HUES48 (cell line): ENCODE data around the gene CEMIP.

Experiments used
- H3K27ac ChIP-seq: one replicate; pipeline ENCODE4 v1.7.0; 2013; ENCODE audit warnings: low read depth, low read length, inconsistent platforms
- H3K27me3 ChIP-seq: 2 replicates; pipeline ENCODE4 v1.6.1; 2013; ENCODE audit warnings: mild to moderate bottlenecking, low read length; ENCODE audit not compliant: control insufficient read depth, insufficient read depth
- H3K36me3 ChIP-seq: 2 replicates; pipeline ENCODE4 v1.6.1; 2013; ENCODE audit warnings: low read length; ENCODE audit not compliant: control insufficient read depth, insufficient read depth
- H3K4me1 ChIP-seq: 2 replicates; pipeline ENCODE4 v1.6.1; 2013; ENCODE audit warnings: mild to moderate bottlenecking, low read length; ENCODE audit not compliant: control insufficient read depth, insufficient read depth
- H3K4me3 ChIP-seq: 2 replicates; pipeline ENCODE4 v1.5.1; 2013; ENCODE audit warnings: mild to moderate bottlenecking, low read depth, low read length
- H3K9ac ChIP-seq: 2 replicates; pipeline ENCODE4 v1.6.1; 2013; ENCODE audit warnings: mild to moderate bottlenecking, low read depth, low read length, moderate library complexity
- H3K9me3 ChIP-seq: 2 replicates; pipeline ENCODE4 v1.6.1; 2013; ENCODE audit warnings: low read length; ENCODE audit not compliant: control insufficient read depth, insufficient read depth

CEMIP gene

DNA sequence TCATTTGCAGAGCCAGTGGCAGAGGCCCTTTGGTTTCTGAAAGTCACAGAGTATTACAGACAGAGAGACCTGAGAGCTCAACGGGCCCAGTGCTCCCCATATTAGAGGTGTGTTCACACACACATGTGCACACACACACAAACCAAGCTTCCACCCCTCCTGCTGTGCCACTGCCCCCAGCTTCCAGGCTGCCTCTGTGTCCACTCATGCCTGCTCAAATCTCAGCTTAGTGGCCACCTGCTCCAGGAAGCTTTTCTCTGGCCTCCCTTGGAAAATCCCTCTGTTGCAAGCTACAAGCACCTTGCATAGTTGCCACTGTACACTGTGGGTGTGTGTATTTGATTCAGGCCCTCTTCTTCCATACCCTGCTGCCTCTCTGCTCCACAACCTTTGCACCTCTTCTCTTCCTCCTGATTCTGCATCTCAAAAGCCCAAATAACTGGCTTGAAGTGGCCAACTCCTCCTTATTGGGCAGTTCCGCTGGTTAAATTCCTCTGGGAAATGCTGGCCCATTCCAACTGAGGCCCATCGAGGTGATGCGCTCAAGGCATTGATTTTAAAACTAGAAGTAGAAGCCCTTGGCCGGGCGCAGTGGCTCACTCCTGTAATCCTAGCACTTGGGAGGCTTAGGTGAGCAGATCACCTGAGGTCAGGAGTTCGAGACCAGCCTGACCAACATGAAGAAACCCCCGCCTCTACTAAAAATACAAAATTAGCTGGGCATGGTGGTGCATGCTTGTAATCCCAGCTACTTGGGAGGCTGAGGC lies 187.4 kb downstream of the CEMIP start:
- Histone ChIP-seq H3K9me3 (no peaks in the 10 kb centered on the region), H3K27ac (peak overlapping the region; percentile 74), H3K36me3 (peaks cover 3% of the 10 kb centered on the region; the same call in 1 of the 2 replicates), H3K27me3 (no peaks in the 10 kb centered on the region), H3K9ac (no peak overlapping the region), H3K4me1 (peaks cover 38% of the 10 kb centered on the region), H3K4me3 (no peak overlapping the region)

DNA sequence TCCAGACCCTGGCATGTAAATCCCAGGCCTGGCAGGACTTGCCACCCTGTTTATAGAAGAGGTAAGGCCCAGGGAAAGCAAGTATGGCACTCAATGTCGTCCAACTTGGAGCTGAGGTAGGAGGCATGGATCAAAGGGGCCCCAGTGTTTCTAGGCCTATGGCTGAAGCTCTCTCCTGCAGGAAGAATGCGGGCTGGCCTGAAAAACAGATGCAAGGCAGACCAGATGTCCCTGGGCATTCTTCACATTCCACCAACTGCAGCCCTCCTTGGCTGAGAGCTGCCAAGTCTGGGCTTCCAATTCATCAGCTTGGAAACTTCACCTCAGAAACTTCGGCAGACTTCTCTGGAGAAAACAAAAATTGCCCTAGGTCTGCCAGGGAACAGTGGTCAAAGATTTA lies 188.3 kb downstream of the CEMIP start:
- Histone ChIP-seq H3K27ac (peak overlapping the region; percentile 74), H3K9ac (no peak overlapping the region), H3K4me3 (no peak overlapping the region)

DNA sequence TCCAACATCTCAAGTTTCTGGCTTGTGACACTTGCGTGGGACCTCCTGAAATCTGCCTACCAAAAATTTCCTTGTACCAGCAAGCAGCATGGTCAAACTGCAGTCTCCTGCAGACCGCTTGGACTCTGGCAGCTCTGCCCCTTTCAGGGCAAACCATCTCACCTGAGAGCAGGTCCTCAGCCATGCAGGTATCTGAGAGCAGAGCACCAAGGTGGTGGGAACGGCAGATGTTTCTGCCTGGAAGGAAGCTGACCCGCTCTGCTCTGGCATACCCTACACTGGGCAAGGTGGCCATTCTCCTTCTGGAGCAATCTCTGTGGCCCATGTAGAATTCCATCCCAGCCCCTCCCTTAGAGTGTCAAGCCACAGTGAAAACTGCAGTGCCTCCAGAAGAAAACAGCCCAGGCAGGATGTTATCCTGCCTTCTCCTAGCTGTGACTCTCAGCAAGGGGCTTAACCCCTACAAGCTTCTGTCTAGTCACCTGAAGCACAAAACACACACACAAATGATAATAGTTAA lies 188.9 kb downstream of the CEMIP start:
- Histone ChIP-seq H3K27me3 (no peaks in the 10 kb centered on the region), H3K36me3 (peaks cover 3% of the 10 kb centered on the region; the same call in 1 of the 2 replicates), H3K9me3 (no peaks in the 10 kb centered on the region), H3K27ac (peak overlapping the region; percentile 74), H3K9ac (no peak overlapping the region), H3K4me1 (peaks cover 39% of the 10 kb centered on the region), H3K4me3 (no peak overlapping the region)

More for the DNA sequence above, 188.3 kb downstream of the CEMIP start:
- Histone ChIP-seq H3K27me3 (no peaks in the 10 kb centered on the region), H3K4me1 (peaks cover 39% of the 10 kb centered on the region), H3K36me3 (peaks cover 3% of the 10 kb centered on the region; the same call in 1 of the 2 replicates), H3K9me3 (no peaks in the 10 kb centered on the region)

DNA sequence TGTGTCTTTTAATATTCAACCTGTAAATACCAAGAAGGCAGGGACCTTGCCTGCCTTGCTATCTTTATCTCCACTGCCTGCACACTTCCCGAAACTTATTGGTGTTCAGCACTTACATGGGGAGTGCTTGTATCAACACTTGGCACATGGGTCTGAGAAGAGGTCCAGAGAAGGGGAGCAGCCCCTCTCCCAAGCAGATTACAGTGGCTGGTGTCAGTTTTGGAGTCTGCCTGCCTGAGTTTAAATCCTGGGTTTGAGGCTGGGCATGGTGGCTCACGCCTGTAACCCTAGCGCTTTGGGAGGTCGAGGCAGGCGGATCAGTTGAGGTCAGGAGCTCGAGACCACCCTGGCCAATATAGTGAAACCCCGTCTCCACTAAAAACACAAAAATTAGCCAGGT lies 190.1 kb downstream of the CEMIP start:
- Histone ChIP-seq H3K27ac (no peak overlapping the region), H3K4me1 (peaks cover 41% of the 10 kb centered on the region), H3K4me3 (no peak overlapping the region), H3K36me3 (peaks cover 3% of the 10 kb centered on the region; the same call in 1 of the 2 replicates), H3K9me3 (no peaks in the 10 kb centered on the region), H3K27me3 (no peaks in the 10 kb centered on the region), H3K9ac (no peak overlapping the region)

DNA sequence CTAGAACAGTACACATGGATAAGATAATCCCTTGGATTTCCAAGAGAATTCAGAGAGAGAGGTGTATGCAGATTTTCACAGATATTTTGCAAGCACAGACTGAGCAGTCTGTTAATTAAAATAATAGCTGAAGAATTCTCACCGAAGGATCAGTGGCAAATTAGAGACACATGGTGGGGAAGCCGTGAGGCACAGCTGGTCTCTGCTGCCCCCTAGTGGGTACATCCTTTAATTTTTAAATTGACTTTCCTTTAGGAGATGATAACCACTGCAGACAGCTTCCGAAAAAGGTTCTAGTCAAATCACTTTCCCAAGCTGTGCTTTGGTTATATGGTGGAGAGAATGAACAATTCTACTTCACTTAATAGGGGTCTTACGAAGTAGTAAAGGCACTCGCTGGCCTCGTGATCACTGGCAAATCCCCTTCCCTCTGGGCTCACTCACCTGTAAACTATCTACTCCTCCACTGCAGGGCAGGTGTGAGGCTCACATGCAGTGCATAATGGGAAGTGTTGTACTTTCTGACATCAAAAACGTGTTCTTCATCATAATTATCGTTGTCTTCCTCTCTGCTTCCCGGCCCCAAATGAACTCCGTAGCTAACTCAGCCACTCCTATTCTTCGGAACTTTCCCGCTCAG lies 191.0 kb downstream of the CEMIP start:
- Histone ChIP-seq H3K27ac (no peak overlapping the region), H3K9me3 (no peaks in the 10 kb centered on the region), H3K36me3 (peaks cover 3% of the 10 kb centered on the region; the same call in 1 of the 2 replicates), H3K27me3 (no peaks in the 10 kb centered on the region), H3K4me1 (peaks cover 41% of the 10 kb centered on the region), H3K9ac (no peak overlapping the region), H3K4me3 (no peak overlapping the region)

DNA sequence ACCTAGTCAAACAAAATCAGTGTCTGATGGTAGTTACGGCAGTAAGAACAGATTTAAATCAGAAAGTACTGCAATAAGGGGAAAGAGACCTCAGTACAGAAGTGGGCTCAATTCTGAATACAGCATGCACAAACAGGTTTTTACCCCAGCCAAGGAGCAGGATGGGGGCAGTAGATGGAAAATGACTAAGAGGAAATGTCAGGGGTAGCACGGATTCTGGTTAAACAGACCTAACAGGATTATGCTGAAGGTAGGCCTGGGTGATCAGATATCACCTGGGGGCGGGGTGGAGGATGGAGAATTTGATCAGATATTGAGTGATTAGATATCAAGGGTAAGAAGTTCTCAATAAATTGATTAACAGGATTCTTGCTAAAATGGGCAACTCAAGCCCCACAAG lies 191.5 kb downstream of the CEMIP start:
- Histone ChIP-seq H3K4me3 (no peak overlapping the region), H3K9me3 (no peaks in the 10 kb centered on the region), H3K9ac (no peak overlapping the region), H3K36me3 (peaks cover 3% of the 10 kb centered on the region; the same call in 1 of the 2 replicates), H3K27ac (peak overlapping the region; percentile 17), H3K27me3 (no peaks in the 10 kb centered on the region), H3K4me1 (peaks cover 41% of the 10 kb centered on the region)

DNA sequence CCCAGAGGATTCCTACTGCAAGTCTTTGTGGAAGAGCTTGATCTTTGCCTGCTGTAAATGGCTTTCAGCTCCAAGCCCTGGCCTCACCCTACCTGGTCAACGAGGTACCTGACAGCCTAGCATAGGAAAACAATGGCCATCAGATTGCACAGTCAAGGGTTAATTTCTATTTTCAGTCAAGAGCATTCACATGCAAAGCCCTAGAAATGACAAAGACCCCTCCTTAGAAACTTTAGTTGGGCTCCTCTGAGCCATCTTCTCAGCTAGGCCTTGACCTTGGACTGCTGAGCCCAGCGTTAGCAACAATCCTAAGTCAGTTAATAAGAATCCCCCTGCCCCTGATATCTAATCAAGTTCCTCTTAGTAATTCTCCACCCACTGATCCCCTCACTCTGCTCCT lies 192.0 kb downstream of the CEMIP start:
- Histone ChIP-seq H3K4me3 (no peak overlapping the region), H3K4me1 (peaks cover 41% of the 10 kb centered on the region), H3K9me3 (no peaks in the 10 kb centered on the region), H3K27me3 (no peaks in the 10 kb centered on the region), H3K9ac (no peak overlapping the region), H3K27ac (peak overlapping the region; percentile 17), H3K36me3 (peaks cover 3% of the 10 kb centered on the region; the same call in 1 of the 2 replicates)

DNA sequence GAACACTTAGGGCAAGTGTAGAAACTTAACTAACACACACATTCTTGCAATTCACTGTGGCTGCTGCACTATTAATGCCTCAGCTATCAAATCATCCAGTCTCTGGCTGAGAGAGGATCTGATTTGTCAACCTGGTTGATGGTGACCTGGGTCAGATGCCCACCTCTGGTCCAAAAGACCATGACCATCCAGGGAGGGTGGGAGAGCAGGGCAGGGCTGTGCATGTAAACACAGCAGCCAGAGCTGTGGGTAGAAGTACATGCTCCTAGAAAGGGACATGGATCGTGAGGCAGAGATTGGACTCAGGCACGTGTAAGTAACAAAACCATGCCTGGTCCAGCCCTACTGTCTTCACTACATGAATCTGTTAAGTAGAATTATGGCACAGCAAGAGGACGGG lies 193.1 kb downstream of the CEMIP start:
- Histone ChIP-seq H3K36me3 (peaks cover 9% of the 10 kb centered on the region; the same call in 1 of the 2 replicates), H3K4me1 (peaks cover 31% of the 10 kb centered on the region), H3K27me3 (no peaks in the 10 kb centered on the region), H3K27ac (no peak overlapping the region), H3K9me3 (no peaks in the 10 kb centered on the region), H3K4me3 (no peak overlapping the region), H3K9ac (no peak overlapping the region)

DNA sequence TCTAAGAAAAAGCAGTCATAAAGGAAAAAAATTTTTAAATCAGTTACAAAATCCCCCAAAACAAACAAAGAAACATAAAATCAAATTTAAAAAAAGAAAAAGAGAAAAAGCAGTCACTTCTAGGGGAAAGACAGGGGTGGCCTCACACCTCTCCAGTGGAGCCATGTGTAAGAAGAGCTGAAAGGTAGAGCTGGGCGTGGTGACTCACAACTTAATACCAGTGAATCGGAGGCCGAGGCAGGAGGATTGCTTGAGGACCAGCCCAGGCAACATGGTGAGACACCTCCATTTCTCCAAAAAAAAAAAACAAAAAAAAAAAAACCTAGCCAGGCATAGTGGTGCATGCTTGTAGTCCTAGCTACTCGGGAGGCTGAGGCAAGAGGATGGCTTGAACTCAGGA lies 195.7 kb downstream of the CEMIP start:
- H3K9ac ChIP-seq = no peak overlapping the region
- H3K9me3 ChIP-seq = no peaks in the 10 kb centered on the region
- no peak overlapping the region for H3K4me3 ChIP-seq
- H3K36me3 ChIP-seq = peaks cover 29% of the 10 kb centered on the region
- no peaks in the 10 kb centered on the region for H3K27me3 ChIP-seq
- H3K27ac ChIP-seq = no peak overlapping the region
- H3K4me1 ChIP-seq = peaks cover 31% of the 10 kb centered on the region

DNA sequence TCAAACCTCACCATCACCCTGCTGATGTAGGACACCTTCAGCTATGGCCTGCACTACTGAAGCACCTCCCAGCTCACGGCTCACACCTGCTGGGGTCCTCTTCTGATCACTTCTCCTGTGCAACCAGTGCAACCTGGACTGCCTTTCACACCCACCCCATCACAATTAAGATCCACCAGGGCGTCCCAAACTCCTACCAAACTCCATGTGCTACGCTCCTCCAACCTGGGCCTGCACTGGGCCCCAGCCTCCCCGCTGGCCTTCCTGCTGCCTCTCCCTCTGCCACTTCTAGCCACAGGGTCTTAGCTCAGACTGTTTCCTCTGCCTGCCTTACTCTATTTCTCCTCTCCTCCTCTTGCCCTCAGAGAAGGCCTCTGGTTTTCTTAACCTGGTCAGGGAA lies 197.7 kb downstream of the CEMIP start:
- Histone ChIP-seq H3K27me3 (no peaks in the 10 kb centered on the region), H3K27ac (no peak overlapping the region), H3K4me3 (no peak overlapping the region), H3K9me3 (no peaks in the 10 kb centered on the region), H3K4me1 (peaks cover 15% of the 10 kb centered on the region), H3K9ac (no peak overlapping the region), H3K36me3 (peaks cover 42% of the 10 kb centered on the region)

DNA sequence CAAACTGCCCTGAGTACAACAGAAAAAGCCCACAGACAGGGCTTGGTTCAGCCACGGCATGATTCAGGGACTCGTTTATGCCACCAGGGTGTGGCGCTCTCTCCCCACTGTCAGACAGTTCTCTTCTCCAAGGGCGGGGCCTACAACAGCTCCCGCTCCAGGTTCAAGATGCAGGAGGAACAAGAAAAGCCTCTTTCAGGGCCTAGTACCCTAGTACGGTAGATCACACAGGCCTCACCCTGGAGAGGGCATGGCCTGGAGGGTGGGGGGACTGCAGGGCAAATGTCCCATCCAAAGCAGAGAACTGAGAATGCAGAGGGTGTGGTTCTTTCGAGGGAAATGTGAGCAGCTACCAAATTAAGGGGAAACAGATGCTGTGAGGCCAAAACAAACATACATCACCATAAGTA lies 198.5 kb downstream of the CEMIP start:
- H3K27ac ChIP-seq = peak overlapping the region; percentile 69
- no peaks in the 10 kb centered on the region for H3K9me3 ChIP-seq
- H3K36me3 ChIP-seq = peaks cover 45% of the 10 kb centered on the region
- no peaks in the 10 kb centered on the region for H3K27me3 ChIP-seq
- H3K4me1 ChIP-seq = peaks cover 15% of the 10 kb centered on the region
- no peak overlapping the region for H3K9ac ChIP-seq
- H3K4me3 ChIP-seq = no peak overlapping the region
